Fibroblast of lung (primary cell): ENCODE data around the gene UPF3A.

ENCODE experiments used
- EZH2 ChIP-seq: IDR thresholded peaks from 2 replicates; pipeline ENCODE4 v1.5.1; 2012; ENCODE audit warnings: low read length, control low read depth, mild to moderate bottlenecking; ENCODE audit errors: missing control alignments
- TF ChIP-seq, protein P1 (sequence below), 2 donors: IDR thresholded peaks in 1 of 2; conservative IDR thresholded peaks in 1 of 2; 1 replicate in 1 of 2; 2 replicates in 1 of 2; pipeline ENCODE4 v1.5.1; 2011 to 2012; ENCODE audit warnings: low read length in 2 of 2, control low read depth in 1 of 2, inconsistent platforms in 1 of 2, low read depth in 1 of 2, mild to moderate bottlenecking in 1 of 2

DNA sequence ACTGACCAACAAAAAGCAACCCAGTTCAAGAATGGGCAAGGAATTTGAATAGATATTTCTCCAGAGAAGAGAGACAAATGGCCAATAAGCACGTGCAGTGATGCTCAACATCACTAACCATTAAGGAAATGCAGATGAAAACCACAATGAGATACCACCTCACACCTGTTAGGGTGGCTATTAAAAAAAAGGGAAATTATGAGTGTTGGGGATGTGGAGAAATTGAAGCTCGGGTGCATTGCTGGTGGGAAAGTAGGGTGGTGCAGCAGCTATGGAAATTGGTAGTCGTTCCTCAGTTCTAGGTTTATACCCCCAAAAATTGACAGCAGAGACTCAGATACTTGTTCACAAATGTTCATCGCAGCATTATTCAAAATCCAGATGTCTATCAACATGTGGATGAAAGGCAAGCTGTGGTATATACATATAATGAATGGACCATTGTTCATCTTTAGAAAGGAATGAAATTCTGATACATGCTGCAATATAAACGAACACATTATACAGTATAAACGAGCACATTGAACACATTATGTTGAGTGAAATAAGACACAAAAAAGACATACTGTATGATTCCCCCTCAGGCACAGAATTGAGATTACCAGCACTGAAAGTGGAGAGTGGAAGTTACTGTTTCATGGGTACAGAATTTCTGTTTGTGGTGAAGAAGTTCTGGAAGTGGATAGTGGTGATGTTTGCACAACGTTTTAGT lies 33.8 kb downstream of the UPF3A start:
- TF ChIP-seq, protein P1, sequence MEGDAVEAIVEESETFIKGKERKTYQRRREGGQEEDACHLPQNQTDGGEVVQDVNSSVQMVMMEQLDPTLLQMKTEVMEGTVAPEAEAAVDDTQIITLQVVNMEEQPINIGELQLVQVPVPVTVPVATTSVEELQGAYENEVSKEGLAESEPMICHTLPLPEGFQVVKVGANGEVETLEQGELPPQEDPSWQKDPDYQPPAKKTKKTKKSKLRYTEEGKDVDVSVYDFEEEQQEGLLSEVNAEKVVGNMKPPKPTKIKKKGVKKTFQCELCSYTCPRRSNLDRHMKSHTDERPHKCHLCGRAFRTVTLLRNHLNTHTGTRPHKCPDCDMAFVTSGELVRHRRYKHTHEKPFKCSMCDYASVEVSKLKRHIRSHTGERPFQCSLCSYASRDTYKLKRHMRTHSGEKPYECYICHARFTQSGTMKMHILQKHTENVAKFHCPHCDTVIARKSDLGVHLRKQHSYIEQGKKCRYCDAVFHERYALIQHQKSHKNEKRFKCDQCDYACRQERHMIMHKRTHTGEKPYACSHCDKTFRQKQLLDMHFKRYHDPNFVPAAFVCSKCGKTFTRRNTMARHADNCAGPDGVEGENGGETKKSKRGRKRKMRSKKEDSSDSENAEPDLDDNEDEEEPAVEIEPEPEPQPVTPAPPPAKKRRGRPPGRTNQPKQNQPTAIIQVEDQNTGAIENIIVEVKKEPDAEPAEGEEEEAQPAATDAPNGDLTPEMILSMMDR (conservative IDR thresholded peaks at IDR 0.05 in 1 of 2, IDR thresholded peaks at IDR 0.05 in 1 of 2; ENCODE audit: low read depth in 1 of 2, low read length in 2 of 2), result no peak
- no peak for TF ChIP-seq EZH2
